Keratinocyte (primary cell): ENCODE results near the gene FAF1.

Source experiments
- CTCF ChIP-seq, 3 experiments: IDR thresholded peaks in 1 of 3; conservative IDR thresholded peaks in 1 of 3; optimal IDR thresholded peaks in 1 of 3; 2 replicates in 2 of 3; 3 replicates in 1 of 3; pipeline versions ENCODE3 to v1.5.1; 2011; ENCODE audit warnings: low read length in 3 of 3, mild to moderate bottlenecking in 3 of 3, moderate library complexity in 2 of 3, control low read depth in 1 of 3, inconsistent platforms in 1 of 3; ENCODE audit not compliant: insufficient read depth in 2 of 3; ENCODE audit errors: extremely low read depth in 1 of 3
- EZH2 ChIP-seq: IDR thresholded peaks from one replicate; pipeline ENCODE4 v1.6.1; 2012; ENCODE audit warnings: inconsistent platforms, mild to moderate bottlenecking, low read length, moderate library complexity

GRCh38 chr1:51000651-51001050 is 40.6 kb upstream of the FAF1 start:
- no peak for TF ChIP-seq EZH2
- no peak for TF ChIP-seq CTCF (optimal IDR thresholded peaks at IDR 0.05 in 1 of 3, IDR thresholded peaks at IDR 0.05 in 1 of 3, conservative IDR thresholded peaks at IDR 0.05 in 1 of 3; ENCODE audit: extremely low read depth in 1 of 3, insufficient read depth in 2 of 3, low read length in 3 of 3)
